Measurements from ENCODE around the gene COL12A1. TPM values are rescaled to one million over a fixed set of nuclear protein-coding genes. Genes with fewer than 3 reads are reported as not detected.

The COL12A1 gene
- total RNA-seq, 4 donors from 2014 or later: 125 to 589 (median 192) TPM

GRCh38 chr6:75236630-75237029, 30.8 kb upstream of the COL12A1 start:
- TF ChIP-seq CTCF (IDR thresholded peaks at IDR 0.05): no peak

DNA sequence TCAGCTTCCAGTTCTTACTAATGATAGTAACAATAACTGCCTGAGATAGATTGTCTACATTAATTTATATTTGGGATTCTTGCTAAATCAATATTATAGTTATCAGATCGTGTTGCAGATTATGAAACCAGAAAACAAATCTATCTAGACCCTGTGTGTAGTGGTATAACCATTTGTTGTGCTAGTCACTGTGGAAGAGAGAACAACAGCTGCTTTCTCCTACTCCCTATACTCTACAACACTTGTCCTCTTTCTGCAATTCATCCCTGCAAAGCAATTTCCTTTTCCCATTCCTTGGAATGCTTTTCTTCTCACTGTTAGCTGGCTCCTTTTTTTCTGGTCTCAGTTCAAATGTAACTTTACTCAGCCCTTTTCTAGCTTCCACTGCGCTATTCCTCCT, 29.4 kb upstream of the COL12A1 start:
- no peak for DNase-seq (ENCODE audit: low spot score)
- no peak for ATAC-seq (ENCODE audit: low FRiP score)
- TF ChIP-seq CTCF (IDR thresholded peaks at IDR 0.05): no peak

More at GRCh38 chr6:75236630-75237029, 30.8 kb upstream of the COL12A1 start:
- DNase-seq (ENCODE audit: low spot score) (no peak), ATAC-seq (ENCODE audit: low FRiP score) (no peak)

DNA sequence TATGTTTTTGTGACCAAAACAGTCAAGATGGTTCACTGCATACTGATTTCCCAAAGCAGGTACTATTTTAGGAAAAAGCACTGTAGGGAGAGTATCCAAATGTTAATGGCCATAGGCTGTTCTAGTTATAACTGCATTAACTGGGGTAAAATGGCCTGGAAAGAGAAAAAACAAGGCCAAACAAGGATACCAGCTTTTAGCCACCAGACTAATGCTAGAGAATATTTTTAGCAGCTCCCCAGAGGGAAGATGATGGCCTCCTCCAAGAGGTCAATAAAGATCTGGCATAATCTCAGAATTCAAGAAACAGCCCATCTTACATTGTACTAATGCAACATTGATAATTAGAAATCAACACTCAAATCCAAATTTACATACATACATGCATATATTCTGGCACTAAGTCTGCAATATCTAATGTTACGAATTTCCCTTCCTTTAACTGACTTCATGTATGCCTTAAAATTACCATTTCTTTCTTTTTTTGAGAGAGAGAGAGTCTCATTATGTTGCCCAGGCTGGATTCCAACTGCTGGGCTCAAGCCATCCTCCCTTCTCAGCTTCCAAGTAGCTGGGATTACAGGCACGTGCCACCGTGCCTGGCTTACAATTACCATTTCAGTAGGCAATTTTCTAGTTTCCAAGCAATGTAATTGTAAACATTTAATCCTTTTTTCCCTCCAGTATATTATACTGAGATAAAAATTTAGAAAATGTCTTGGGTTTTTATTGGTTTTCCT, 28.4 kb upstream of the COL12A1 start:
- ATAC-seq (ENCODE audit: low FRiP score): no peak
- no peak for TF ChIP-seq CTCF (IDR thresholded peaks at IDR 0.05)
- no peak for DNase-seq (ENCODE audit: low spot score)

DNA sequence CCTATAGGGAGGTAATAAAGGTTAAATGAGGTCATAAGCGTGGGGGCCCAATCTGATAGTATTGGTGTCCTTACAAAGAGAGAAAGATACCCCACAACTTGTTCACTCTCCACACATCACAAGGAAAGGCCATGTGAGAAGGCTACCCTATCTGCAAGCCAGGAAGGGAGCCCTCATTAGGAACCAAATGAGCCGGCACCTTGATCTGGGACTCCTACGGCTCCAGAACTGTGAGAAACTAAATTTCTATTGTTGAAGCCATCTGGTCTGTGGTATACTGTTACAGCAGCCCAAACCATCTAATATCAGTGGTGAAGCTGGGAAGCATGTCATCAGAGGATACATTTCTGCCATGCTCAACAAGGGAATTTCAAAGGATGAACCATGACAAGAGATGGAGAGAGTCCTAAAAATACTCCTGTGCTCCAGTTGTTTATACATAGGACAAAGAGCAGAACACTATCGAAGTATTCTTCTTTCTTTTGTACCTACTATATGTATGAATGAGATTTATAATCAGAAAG, 27.3 kb upstream of the COL12A1 start:
- ATAC-seq (ENCODE audit: low FRiP score) (no peak), DNase-seq (ENCODE audit: low spot score) (no peak)
- no peak for TF ChIP-seq CTCF (IDR thresholded peaks at IDR 0.05)

- DNase-seq (ENCODE audit: low spot score): no peak
- ATAC-seq (ENCODE audit: low FRiP score): peak; percentile 71
- peak in 1 of 3 donors; percentile 23 for TF ChIP-seq CTCF (IDR thresholded peaks at IDR 0.05)
Measured at GRCh38 chr6:75230484-75231325, 24.9 kb upstream of the COL12A1 start.

DNA sequence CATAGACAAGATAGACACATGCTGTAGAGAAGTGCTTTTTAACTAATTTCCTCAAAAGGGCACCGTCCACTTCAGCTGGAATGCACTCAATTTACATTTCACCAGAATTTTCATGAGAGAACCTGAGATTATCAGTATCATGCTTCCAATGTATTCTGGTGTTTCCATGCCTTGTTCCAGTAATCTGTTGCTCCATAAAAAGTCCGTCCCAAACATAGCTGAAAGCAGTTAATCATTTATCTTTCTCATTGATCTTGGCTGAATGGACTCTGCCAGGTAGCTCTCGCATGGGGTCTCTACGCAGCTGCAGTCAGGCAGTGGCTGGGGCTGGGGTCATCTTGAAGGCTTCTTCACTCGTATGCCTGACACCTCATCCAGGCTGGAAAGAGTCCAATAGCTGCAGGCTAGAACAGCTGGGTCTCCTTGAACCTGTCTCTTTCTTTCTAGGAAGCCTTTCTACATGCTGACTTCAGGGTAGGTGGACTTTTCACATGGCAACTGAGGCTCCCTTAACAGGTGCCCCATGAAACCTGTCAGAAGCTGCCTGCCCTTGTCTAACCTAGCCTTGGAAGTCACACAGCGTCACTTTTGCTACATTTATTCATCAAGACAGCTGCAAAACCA, 18.6 kb upstream of the COL12A1 start:
- DNase-seq (ENCODE audit: low spot score): no peak
- ATAC-seq (ENCODE audit: low FRiP score): no peak
- no peak for TF ChIP-seq CTCF (IDR thresholded peaks at IDR 0.05)

Data from omental fat pad (tissue), 4 donors.